ENCODE data around the gene TMTC2. TPM values are rescaled to one million over a fixed set of nuclear protein-coding genes. Genes with fewer than 3 reads are reported as not detected.
"Not testable (repeated sequence)": the region's sequence is repeated elsewhere in the genome, so short reads cannot be mapped to it uniquely, and the experiment has no call there.

TMTC2 gene
- total RNA-seq, 1 donor from 2014 or later = 37.9 TPM

- Histone ChIP-seq H3K27ac (no peak overlapping the region), H3K27me3 (no peaks in the 10 kb centered on the region), H3K4me3 (no peak overlapping the region), H3K36me3 (no peaks in the 10 kb centered on the region), H3K4me1 (no peaks in the 10 kb centered on the region), H3K9me3 (no peaks in the 10 kb centered on the region)
- no peak for ATAC-seq
- TF ChIP-seq, protein P1, sequence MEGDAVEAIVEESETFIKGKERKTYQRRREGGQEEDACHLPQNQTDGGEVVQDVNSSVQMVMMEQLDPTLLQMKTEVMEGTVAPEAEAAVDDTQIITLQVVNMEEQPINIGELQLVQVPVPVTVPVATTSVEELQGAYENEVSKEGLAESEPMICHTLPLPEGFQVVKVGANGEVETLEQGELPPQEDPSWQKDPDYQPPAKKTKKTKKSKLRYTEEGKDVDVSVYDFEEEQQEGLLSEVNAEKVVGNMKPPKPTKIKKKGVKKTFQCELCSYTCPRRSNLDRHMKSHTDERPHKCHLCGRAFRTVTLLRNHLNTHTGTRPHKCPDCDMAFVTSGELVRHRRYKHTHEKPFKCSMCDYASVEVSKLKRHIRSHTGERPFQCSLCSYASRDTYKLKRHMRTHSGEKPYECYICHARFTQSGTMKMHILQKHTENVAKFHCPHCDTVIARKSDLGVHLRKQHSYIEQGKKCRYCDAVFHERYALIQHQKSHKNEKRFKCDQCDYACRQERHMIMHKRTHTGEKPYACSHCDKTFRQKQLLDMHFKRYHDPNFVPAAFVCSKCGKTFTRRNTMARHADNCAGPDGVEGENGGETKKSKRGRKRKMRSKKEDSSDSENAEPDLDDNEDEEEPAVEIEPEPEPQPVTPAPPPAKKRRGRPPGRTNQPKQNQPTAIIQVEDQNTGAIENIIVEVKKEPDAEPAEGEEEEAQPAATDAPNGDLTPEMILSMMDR (IDR thresholded peaks at IDR 0.05) = no peak
- DNase-seq = no peak
- intact Hi-C loops (cut with DNase I) = no loop called here
Measured at GRCh38 chr12:83113945-83114344, 427.2 kb downstream of the TMTC2 start.

GRCh38 chr12:83114966-83115365 is 428.3 kb downstream of the TMTC2 start:
- no peak for ATAC-seq

GRCh38 chr12:83117926-83118325 is 431.2 kb downstream of the TMTC2 start:
- H3K36me3 ChIP-seq; DNase-seq; H3K9me3 ChIP-seq; H3K27me3 ChIP-seq; H3K4me1 ChIP-seq; H3K27ac ChIP-seq; intact Hi-C loops (cut with DNase I); ATAC-seq; H3K4me3 ChIP-seq: not testable (repeated sequence)

More at GRCh38 chr12:83114966-83115365, 428.3 kb downstream of the TMTC2 start:
- DNase-seq = no peak
- intact Hi-C loops (cut with DNase I) = no loop called here
- TF ChIP-seq, protein P1 (IDR thresholded peaks at IDR 0.05) = no peak
- no peaks in the 10 kb centered on the region for H3K9me3 ChIP-seq
- no peaks in the 10 kb centered on the region for H3K4me1 ChIP-seq
- H3K4me3 ChIP-seq = no peak overlapping the region
- no peaks in the 10 kb centered on the region for H3K27me3 ChIP-seq
- no peak overlapping the region for H3K27ac ChIP-seq
- no peaks in the 10 kb centered on the region for H3K36me3 ChIP-seq

DNA sequence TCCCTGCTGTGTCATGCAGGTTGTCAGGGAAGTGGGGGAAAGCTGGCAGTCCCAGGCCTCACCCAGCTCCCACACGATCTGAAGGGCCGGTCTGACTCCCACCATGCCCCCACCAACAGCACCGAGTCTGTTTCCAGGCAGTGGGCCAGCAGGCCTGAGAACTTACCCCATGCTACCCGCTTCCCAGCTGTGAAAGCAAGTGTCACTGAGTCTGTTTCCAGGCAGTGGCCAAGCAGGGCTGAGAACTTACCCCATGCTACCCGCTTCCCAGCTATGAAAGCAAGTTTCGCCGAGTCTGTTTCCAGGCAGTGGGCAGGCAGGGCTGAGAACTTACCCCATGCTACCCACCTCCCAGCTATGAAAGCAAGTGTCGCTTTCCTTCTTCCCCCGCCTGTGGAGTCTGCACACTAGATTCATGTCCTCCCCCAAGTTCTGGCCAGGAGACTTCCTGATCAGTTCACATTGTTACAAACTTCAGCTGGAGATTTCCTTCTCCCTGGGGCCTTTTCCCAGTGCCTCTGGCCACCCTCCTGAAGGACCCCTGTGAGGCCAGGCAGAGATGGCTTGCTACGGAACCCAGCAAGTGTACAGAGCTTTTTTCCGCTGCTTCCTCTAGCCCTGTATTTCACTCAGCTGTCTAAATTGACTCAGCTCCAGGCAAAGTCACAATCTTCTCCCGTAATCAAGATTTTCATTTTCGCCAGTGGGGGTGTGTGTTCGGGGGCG is 435.4 kb downstream of the TMTC2 start:
- intact Hi-C loops (cut with DNase I) = no loop called here
- TF ChIP-seq, protein P1 (IDR thresholded peaks at IDR 0.05) = no peak
- Histone ChIP-seq H3K27ac (no peak overlapping the region), H3K4me3 (no peak overlapping the region), H3K9me3 (no peaks in the 10 kb centered on the region), H3K27me3 (no peaks in the 10 kb centered on the region), H3K4me1 (no peaks in the 10 kb centered on the region), H3K36me3 (no peaks in the 10 kb centered on the region)
- DNase-seq = no peak
- no peak for ATAC-seq

GRCh38 chr12:83122623-83122934 is 435.9 kb downstream of the TMTC2 start:
- Histone ChIP-seq H3K4me3 (no peak overlapping the region), H3K27me3 (no peaks in the 10 kb centered on the region), H3K4me1 (no peaks in the 10 kb centered on the region), H3K9me3 (no peaks in the 10 kb centered on the region), H3K36me3 (no peaks in the 10 kb centered on the region), H3K27ac (no peak overlapping the region)
- no peak for ATAC-seq
- intact Hi-C loops (cut with DNase I) = no loop called here
- DNase-seq = no peak
- TF ChIP-seq, protein P1 (IDR thresholded peaks at IDR 0.05) = no peak

DNA sequence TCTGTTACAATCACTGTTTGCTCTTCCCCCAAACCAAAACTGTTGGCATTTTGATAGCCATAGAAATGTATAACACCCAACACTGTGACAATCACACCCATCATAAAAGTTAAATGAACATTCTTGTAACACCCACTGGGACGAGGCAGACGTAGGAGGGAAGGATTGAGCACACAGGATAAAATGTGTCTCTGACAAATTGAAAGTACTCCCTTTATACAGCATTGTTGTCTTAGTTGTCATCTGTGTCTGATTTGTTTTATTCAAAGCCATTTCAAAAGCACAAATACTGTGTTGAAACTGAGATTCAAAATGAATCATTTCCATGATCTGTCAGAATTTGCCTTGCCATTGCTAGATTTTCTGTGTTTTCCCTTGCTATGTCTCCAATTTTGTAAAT is 436.3 kb downstream of the TMTC2 start:
- Histone ChIP-seq H3K9me3 (no peaks in the 10 kb centered on the region), H3K27me3 (no peaks in the 10 kb centered on the region), H3K4me1 (no peaks in the 10 kb centered on the region), H3K36me3 (no peaks in the 10 kb centered on the region), H3K27ac (no peak overlapping the region), H3K4me3 (no peak overlapping the region)
- ATAC-seq (no peak), DNase-seq (no peak)
- TF ChIP-seq, protein P1 (IDR thresholded peaks at IDR 0.05) = no peak
- intact Hi-C loops (cut with DNase I) = no loop called here

Data from upper lobe of right lung (tissue), 1 donor.